Neural progenitor cell (in vitro differentiated cells): Measurements from ENCODE around the gene KRTAP5-9. TPM values are rescaled to one million over a fixed set of nuclear protein-coding genes. Genes with fewer than 3 reads are reported as not detected.
"Not testable (repeated sequence)": the region's sequence is repeated elsewhere in the genome, so short reads cannot be mapped to it uniquely, and the experiment has no call there.

Experiments
- DNase-seq: peaks from one replicate; pipeline ENCODE4 v3.0.0-alpha.2; 2016; ENCODE audit warnings: low spot score
- H2AFZ ChIP-seq: fragments of 200-600 bp; sonication (generic); replicated peaks from 2 replicates; pipeline ENCODE4 v1.6.1; 2016; ENCODE audit warnings: antibody characterized with exemption
- H3F3A ChIP-seq: fragments of 200-600 bp; sonication (generic); 2 replicates; pipeline ENCODE4 v1.6.1; 2016; ENCODE audit warnings: antibody characterized with exemption, low read depth
- H3K27ac ChIP-seq: fragments of 200-600 bp; sonication (generic); 2 replicates; pipeline ENCODE4 v1.5.1; 2016; ENCODE audit warnings: mild to moderate bottlenecking
- H3K27me3 ChIP-seq: fragments of 200-600 bp; sonication (generic); 2 replicates; pipeline ENCODE4 v1.6.1; 2016; ENCODE audit warnings: mild to moderate bottlenecking, moderate library complexity
- H3K36me3 ChIP-seq: fragments of 200-600 bp; sonication (generic); 2 replicates; pipeline ENCODE4 v1.5.1; 2016
- H3K4me1 ChIP-seq: fragments of 200-600 bp; sonication (generic); 2 replicates; pipeline ENCODE4 v1.6.1; 2016; ENCODE audit warnings: mixed run types
- H3K4me2 ChIP-seq: fragments of 200-600 bp; sonication (generic); 2 replicates; pipeline ENCODE4 v1.6.1; 2016
- H3K4me3 ChIP-seq: fragments of 200-600 bp; sonication (generic); 2 replicates; pipeline ENCODE4 v1.5.1; 2016
- H3K79me2 ChIP-seq: fragments of 200-600 bp; sonication (generic); 2 replicates; pipeline ENCODE4 v1.6.1; 2016; ENCODE audit warnings: low read depth
- H3K9ac ChIP-seq: fragments of 200-600 bp; sonication (generic); 2 replicates; pipeline ENCODE4 v1.6.1; 2016
- H3K9me3 ChIP-seq: fragments of 200-600 bp; sonication (generic); 2 replicates; pipeline ENCODE4 v1.5.1; 2016; ENCODE audit warnings: low read depth
- H4K20me1 ChIP-seq: fragments of 200-600 bp; sonication (generic); 2 replicates; pipeline ENCODE4 v1.6.1; 2016; ENCODE audit warnings: low read depth
- H3K27ac Mint-ChIP-seq: 3 replicates; pipeline ENCODE4 v1.8.0; 2021; ENCODE audit warnings: mixed read lengths
- H3K27me3 Mint-ChIP-seq: 2 replicates; pipeline ENCODE4 v1.8.0; 2022; ENCODE audit warnings: low read depth, mild to moderate bottlenecking, inconsistent platforms, moderate library complexity, mixed read lengths; ENCODE audit not compliant: insufficient read depth
- H3K36me3 Mint-ChIP-seq: 3 replicates; pipeline ENCODE4 v1.8.0; 2021; ENCODE audit warnings: mixed read lengths
- H3K4me1 Mint-ChIP-seq: 3 replicates; pipeline ENCODE4 v1.8.0; 2021; ENCODE audit warnings: mixed read lengths
- H3K4me3 Mint-ChIP-seq: 3 replicates; pipeline ENCODE4 v1.8.0; 2021; ENCODE audit warnings: mild to moderate bottlenecking, moderate library complexity, mixed read lengths
- H3K9me3 Mint-ChIP-seq: 3 replicates; pipeline ENCODE4 v1.8.0; 2020; ENCODE audit warnings: mixed read lengths
- CTCF ChIP-seq: fragments of 200-600 bp; sonication (generic); IDR thresholded peaks from 2 replicates; pipeline ENCODE4 v1.5.1; 2017; ENCODE audit warnings: antibody characterized with exemption, mild to moderate bottlenecking
- EZH2 ChIP-seq: fragments of 200-600 bp; sonication (generic); IDR thresholded peaks from 2 replicates; pipeline ENCODE4 v1.6.1; 2017; ENCODE audit warnings: antibody characterized with exemption, mild to moderate bottlenecking, moderate library complexity
- EZH2phosphoT487 ChIP-seq: fragments of 200-600 bp; sonication (generic); IDR thresholded peaks from 2 replicates; pipeline ENCODE4 v1.6.1; 2017; ENCODE audit warnings: antibody characterized with exemption
- total RNA-seq: library from RNA; depleted of rRNA; stranded (reverse); fragments of >200 nt; gene quantifications from 2 replicates; pipeline ENCODE4 v1.2.3, GENCODE V29; 2015; ENCODE audit warnings: low replicate concordance

KRTAP5-9 gene
- total RNA-seq, 1 donor from 2014 or later = not detected

- H3K4me1 Mint-ChIP-seq = peaks cover 21% of the 10 kb centered on the region
- H3K27ac ChIP-seq = no peak overlapping the region
- no peaks in the 10 kb centered on the region for H3K79me2 ChIP-seq
- H3K4me3 ChIP-seq = no peak overlapping the region
- no peak overlapping the region for H2AFZ ChIP-seq
- no peaks in the 10 kb centered on the region for H3F3A ChIP-seq
- H3K4me1 ChIP-seq = peaks cover 4% of the 10 kb centered on the region
- H3K27me3 Mint-ChIP-seq = peaks cover 4% of the 10 kb centered on the region
- no peaks in the 10 kb centered on the region for H3K36me3 Mint-ChIP-seq
- no peaks in the 10 kb centered on the region for H3K27me3 ChIP-seq
- peak; percentile 75 for DNase-seq
- no peaks in the 10 kb centered on the region for H3K36me3 ChIP-seq
- no peaks in the 10 kb centered on the region for H3K9me3 Mint-ChIP-seq
- peak overlapping the region; percentile 46 for H3K4me3 Mint-ChIP-seq
- no peak overlapping the region for H3K4me2 ChIP-seq
- H3K9me3 ChIP-seq = no peaks in the 10 kb centered on the region
- no peak overlapping the region for H3K9ac ChIP-seq
- TF ChIP-seq EZH2 = no peak
- TF ChIP-seq CTCF = peak; percentile 89
- H4K20me1 ChIP-seq = no peaks in the 10 kb centered on the region
- peak overlapping the region; percentile 70 for H3K27ac Mint-ChIP-seq
Observed at GRCh38 chr11:71580057-71581003, 32.1 kb downstream of the KRTAP5-9 start.

GRCh38 chr11:71581826-71582225, 33.6 kb downstream of the KRTAP5-9 start:
- no peak overlapping the region for H2AFZ ChIP-seq
- no peaks in the 10 kb centered on the region for H4K20me1 ChIP-seq
- no peaks in the 10 kb centered on the region for H3F3A ChIP-seq
- H3K27me3 ChIP-seq = no peaks in the 10 kb centered on the region
- no peak overlapping the region for H3K9ac ChIP-seq
- no peaks in the 10 kb centered on the region for H3K79me2 ChIP-seq
- H3K4me3 ChIP-seq = no peak overlapping the region
- no peaks in the 10 kb centered on the region for H3K9me3 ChIP-seq
- H3K4me3 Mint-ChIP-seq = no peak overlapping the region
- peaks cover 30% of the 10 kb centered on the region for H3K4me1 Mint-ChIP-seq
- DNase-seq = no peak
- H3K27ac ChIP-seq = no peak overlapping the region
- TF ChIP-seq CTCF = no peak
- TF ChIP-seq EZH2 = no peak
- no peak for TF ChIP-seq EZH2phosphoT487
- no peaks in the 10 kb centered on the region for H3K36me3 ChIP-seq
- peaks cover 4% of the 10 kb centered on the region for H3K27me3 Mint-ChIP-seq
- no peaks in the 10 kb centered on the region for H3K9me3 Mint-ChIP-seq
- no peaks in the 10 kb centered on the region for H3K36me3 Mint-ChIP-seq
- H3K27ac Mint-ChIP-seq = no peak overlapping the region
- H3K4me1 ChIP-seq = peaks cover 4% of the 10 kb centered on the region
- no peak overlapping the region for H3K4me2 ChIP-seq

GRCh38 chr11:71582309-71582895, 34.2 kb downstream of the KRTAP5-9 start, which contains the start of gene KRTAP5-11:
KRTAP5-11 (minus strand) TSS chr11:71582875; CDS start chr11:71582837, 38 bp downstream.
- H3K27ac ChIP-seq = no peak within 1 kb of the TSS
- Mint-ChIP-seq H3K36me3 (no peaks in the 10 kb centered on the region), H3K27me3 (peaks cover 4% of the 10 kb centered on the region), H3K9me3 (no peaks in the 10 kb centered on the region), H3K4me3 (no peak within 1 kb of the TSS), H3K4me1 (peaks cover 30% of the 10 kb centered on the region), H3K27ac (no peak within 1 kb of the TSS)
- H3K27me3 ChIP-seq = no peaks in the 10 kb centered on the region
- no peaks in the 10 kb centered on the region for H4K20me1 ChIP-seq
- no peaks in the 10 kb centered on the region for H3F3A ChIP-seq
- no peaks in the 10 kb centered on the region for H3K9me3 ChIP-seq
- H3K79me2 ChIP-seq = no peaks in the 10 kb centered on the region
- no peak within 1 kb of the TSS for H2AFZ ChIP-seq
- TF ChIP-seq EZH2phosphoT487 (no peak), CTCF (no peak), EZH2 (no peak)
- H3K4me3 ChIP-seq = no peak within 1 kb of the TSS
- H3K4me2 ChIP-seq = no peak within 1 kb of the TSS
- peaks cover 4% of the 10 kb centered on the region for H3K4me1 ChIP-seq
- no peaks in the 10 kb centered on the region for H3K36me3 ChIP-seq
- no peak within 1 kb of the TSS for H3K9ac ChIP-seq
- no peak for DNase-seq

GRCh38 chr11:71582969-71583368, 34.7 kb downstream of the KRTAP5-9 start:
- DNase-seq, H3K4me1 ChIP-seq, H3K4me3 Mint-ChIP-seq, H3K36me3 Mint-ChIP-seq, H3K4me2 ChIP-seq, H3K4me3 ChIP-seq, H4K20me1 ChIP-seq, H3K79me2 ChIP-seq, H3K9ac ChIP-seq, H3K27ac Mint-ChIP-seq, H3K27ac ChIP-seq, H3F3A ChIP-seq, H2AFZ ChIP-seq, H3K9me3 ChIP-seq, H3K9me3 Mint-ChIP-seq, H3K36me3 ChIP-seq, H3K27me3 ChIP-seq, H3K27me3 Mint-ChIP-seq: not testable (repeated sequence)
- H3K4me1 Mint-ChIP-seq = peaks cover 30% of the 10 kb centered on the region

- H3K4me3 ChIP-seq, H3K79me2 ChIP-seq, H3K27ac ChIP-seq, H3K4me2 ChIP-seq, H3K36me3 ChIP-seq, H3K4me1 ChIP-seq, H3K9me3 Mint-ChIP-seq, DNase-seq, H3K27ac Mint-ChIP-seq, H2AFZ ChIP-seq, H3K27me3 ChIP-seq, H3K9ac ChIP-seq, H4K20me1 ChIP-seq, H3F3A ChIP-seq, H3K36me3 Mint-ChIP-seq, H3K9me3 ChIP-seq, H3K4me3 Mint-ChIP-seq, H3K27me3 Mint-ChIP-seq: not testable (repeated sequence)
- H3K4me1 Mint-ChIP-seq = peaks cover 19% of the 10 kb centered on the region
Observed at GRCh38 chr11:71585673-71586072, 37.5 kb downstream of the KRTAP5-9 start.
